RPMI7951 (cell line): ENCODE results near the gene OR5AC2. TPM values are rescaled to one million over a fixed set of nuclear protein-coding genes. Genes with fewer than 3 reads are reported as not detected.

Experiments used
- total RNA-seq: library from RNA; depleted of rRNA; stranded (reverse); fragments of >200 nt; shearing (Covaris generic); gene quantifications from 2 replicates; pipeline ENCODE4 v1.2.3, GENCODE V29; 2014; rRNA removed

Gene OR5AC2
- total RNA-seq, 1 experiment from 2014 or later = not detected

Other genes starting within 250 kb of the OR5AC2 start
- 22.7 and 30.0 TPM in 2 replicates for gene RIOX2, start 114.7 kb upstream of the OR5AC2 start, total RNA-seq
- not detected in 2 replicates for gene GABRR3, start 51.9 kb upstream of the OR5AC2 start, total RNA-seq
- not detected in 2 replicates for gene OR5H1, start 43.5 kb downstream of the OR5AC2 start, total RNA-seq
- not detected in 2 replicates for gene OR5H14, start 60.3 kb downstream of the OR5AC2 start, total RNA-seq
- not detected in 2 replicates for gene OR5H15, start 79.5 kb downstream of the OR5AC2 start, total RNA-seq
- gene OR5H6, start 177.1 kb downstream of the OR5AC2 start, total RNA-seq = not detected in 2 replicates
- gene OR5H2, start 195.3 kb downstream of the OR5AC2 start, total RNA-seq = not detected in 2 replicates